ENCODE data around the gene CDC42EP2.

CDC42EP2 gene

GRCh38 chr11:65314501-65315203 is at the start of gene CDC42EP2:
CDC42EP2 (plus strand) TSS chr11:65314866; CDS start chr11:65320899, 6,033 bp downstream.
- H3K4me1 ChIP-seq (ENCODE audit: insufficient read depth, low read length), result peaks cover 25% of the 10 kb centered on the region; the same call in 1 of the 2 replicates
- no peaks in the 10 kb centered on the region for H3K36me3 ChIP-seq (ENCODE audit: insufficient read depth, low read length)
- H3K9ac ChIP-seq (ENCODE audit: low read depth, low read length), result peak within 1 kb of the TSS; percentile 76
- H3K9me3 ChIP-seq (ENCODE audit: control insufficient read depth, insufficient read depth, low read length), result no peaks in the 10 kb centered on the region

GRCh38 chr11:65266210-65266609 is 48.5 kb upstream of the CDC42EP2 start:
- no peak overlapping the region for H3K9ac ChIP-seq (ENCODE audit: low read depth, low read length)
- no peaks in the 10 kb centered on the region for H3K4me1 ChIP-seq (ENCODE audit: insufficient read depth, low read length)
- H3K36me3 ChIP-seq (ENCODE audit: insufficient read depth, low read length), result peaks cover 16% of the 10 kb centered on the region
- H3K9me3 ChIP-seq (ENCODE audit: control insufficient read depth, insufficient read depth, low read length), result no peaks in the 10 kb centered on the region

- Histone ChIP-seq H3K36me3 (ENCODE audit: insufficient read depth, low read length) (peaks cover 14% of the 10 kb centered on the region), H3K4me1 (ENCODE audit: insufficient read depth, low read length) (no peaks in the 10 kb centered on the region; the same call in 1 of the 2 replicates), H3K9me3 (ENCODE audit: control insufficient read depth, insufficient read depth, low read length) (no peaks in the 10 kb centered on the region), H3K9ac (ENCODE audit: low read depth, low read length) (no peak overlapping the region)
Observed at GRCh38 chr11:65274735-65275682, 39.7 kb upstream of the CDC42EP2 start.

DNA sequence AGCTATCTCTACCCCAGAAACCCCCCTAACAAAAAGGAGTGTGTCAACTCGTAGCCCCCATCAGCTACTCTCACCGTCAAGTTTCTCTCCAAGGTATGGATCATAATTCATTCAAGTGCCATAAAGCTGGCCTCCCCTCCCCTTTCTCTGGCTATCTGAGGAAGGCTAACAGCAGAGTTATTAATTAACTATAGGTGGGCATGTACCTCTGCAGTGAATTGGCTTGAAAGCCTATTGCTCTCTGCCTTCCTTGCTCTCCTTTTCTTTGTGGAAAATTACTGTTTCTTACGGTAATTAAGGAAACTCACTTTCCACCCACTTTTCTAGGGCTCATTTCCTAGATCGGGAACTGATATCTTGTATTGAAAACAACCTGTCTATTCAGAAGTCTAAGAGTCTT is 38.8 kb upstream of the CDC42EP2 start:
- Histone ChIP-seq H3K36me3 (ENCODE audit: insufficient read depth, low read length) (peaks cover 19% of the 10 kb centered on the region), H3K9ac (ENCODE audit: low read depth, low read length) (no peak overlapping the region), H3K4me1 (ENCODE audit: insufficient read depth, low read length) (no peaks in the 10 kb centered on the region; the same call in 1 of the 2 replicates), H3K9me3 (ENCODE audit: control insufficient read depth, insufficient read depth, low read length) (no peaks in the 10 kb centered on the region)

DNA sequence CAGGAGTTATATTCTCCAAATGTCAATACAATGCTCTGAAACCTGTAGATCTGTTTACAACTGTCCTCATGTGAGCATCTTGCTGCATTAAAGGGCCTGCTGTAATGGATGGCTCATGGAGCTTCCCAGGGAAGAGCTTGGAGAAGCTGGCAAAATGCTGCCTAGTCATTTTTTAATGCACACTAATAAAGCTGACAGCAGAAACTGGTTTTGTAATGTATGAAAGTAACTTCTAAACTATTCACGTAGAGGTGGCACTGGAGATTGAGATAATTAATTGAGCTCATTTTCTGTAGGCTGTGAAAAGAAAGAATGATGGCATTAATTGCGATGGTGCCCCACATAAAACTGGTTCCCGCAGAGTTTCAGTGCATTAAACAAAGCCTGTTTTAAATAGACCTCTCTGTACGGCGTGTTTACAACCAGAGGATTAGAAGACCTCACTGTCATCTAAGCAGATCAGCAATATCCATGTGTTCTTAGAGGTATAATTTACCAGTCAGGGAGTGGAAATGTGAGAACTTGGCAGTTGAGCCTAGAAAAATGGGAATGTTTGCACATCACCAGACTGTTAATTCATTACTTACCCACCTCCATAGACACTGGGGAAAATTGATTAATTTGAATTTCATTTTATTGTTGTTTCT is 36.9 kb upstream of the CDC42EP2 start:
- Histone ChIP-seq H3K4me1 (ENCODE audit: insufficient read depth, low read length) (no peaks in the 10 kb centered on the region; the same call in 1 of the 2 replicates), H3K36me3 (ENCODE audit: insufficient read depth, low read length) (peaks cover 34% of the 10 kb centered on the region)

DNA sequence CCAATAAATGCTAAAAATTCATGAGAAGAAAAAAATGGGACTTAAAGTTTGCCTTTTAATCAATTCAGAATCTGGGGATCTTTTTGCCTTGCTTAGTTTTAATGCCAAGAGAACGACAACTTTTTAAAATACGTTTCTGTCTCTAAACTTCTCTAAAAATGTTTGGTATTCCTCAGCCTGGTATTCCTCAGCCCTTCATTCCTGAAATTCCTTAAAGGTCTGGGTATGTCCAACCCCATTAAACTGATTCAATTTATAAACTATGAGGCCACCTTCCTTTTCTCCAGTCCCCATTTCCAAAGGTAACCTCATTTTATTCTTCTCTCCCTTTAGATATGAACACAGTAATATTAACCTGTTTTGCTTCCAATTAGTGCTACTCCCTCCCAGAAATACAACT is 36.3 kb upstream of the CDC42EP2 start:
- H3K36me3 ChIP-seq (ENCODE audit: insufficient read depth, low read length), result peaks cover 38% of the 10 kb centered on the region
- no peak overlapping the region for H3K9ac ChIP-seq (ENCODE audit: low read depth, low read length)
- no peaks in the 10 kb centered on the region; the same call in 1 of the 2 replicates for H3K4me1 ChIP-seq (ENCODE audit: insufficient read depth, low read length)

More for the DNA sequence above, 36.9 kb upstream of the CDC42EP2 start:
- no peak overlapping the region for H3K9ac ChIP-seq (ENCODE audit: low read depth, low read length)
- no peaks in the 10 kb centered on the region for H3K9me3 ChIP-seq (ENCODE audit: control insufficient read depth, insufficient read depth, low read length)

GRCh38 chr11:65279279-65279678 is 35.4 kb upstream of the CDC42EP2 start:
- peaks cover 38% of the 10 kb centered on the region for H3K36me3 ChIP-seq (ENCODE audit: insufficient read depth, low read length)
- no peak overlapping the region for H3K9ac ChIP-seq (ENCODE audit: low read depth, low read length)
- H3K4me1 ChIP-seq (ENCODE audit: insufficient read depth, low read length), result no peaks in the 10 kb centered on the region; the same call in 1 of the 2 replicates

More for the DNA sequence above, 36.3 kb upstream of the CDC42EP2 start:
- no peaks in the 10 kb centered on the region for H3K9me3 ChIP-seq (ENCODE audit: control insufficient read depth, insufficient read depth, low read length)

DNA sequence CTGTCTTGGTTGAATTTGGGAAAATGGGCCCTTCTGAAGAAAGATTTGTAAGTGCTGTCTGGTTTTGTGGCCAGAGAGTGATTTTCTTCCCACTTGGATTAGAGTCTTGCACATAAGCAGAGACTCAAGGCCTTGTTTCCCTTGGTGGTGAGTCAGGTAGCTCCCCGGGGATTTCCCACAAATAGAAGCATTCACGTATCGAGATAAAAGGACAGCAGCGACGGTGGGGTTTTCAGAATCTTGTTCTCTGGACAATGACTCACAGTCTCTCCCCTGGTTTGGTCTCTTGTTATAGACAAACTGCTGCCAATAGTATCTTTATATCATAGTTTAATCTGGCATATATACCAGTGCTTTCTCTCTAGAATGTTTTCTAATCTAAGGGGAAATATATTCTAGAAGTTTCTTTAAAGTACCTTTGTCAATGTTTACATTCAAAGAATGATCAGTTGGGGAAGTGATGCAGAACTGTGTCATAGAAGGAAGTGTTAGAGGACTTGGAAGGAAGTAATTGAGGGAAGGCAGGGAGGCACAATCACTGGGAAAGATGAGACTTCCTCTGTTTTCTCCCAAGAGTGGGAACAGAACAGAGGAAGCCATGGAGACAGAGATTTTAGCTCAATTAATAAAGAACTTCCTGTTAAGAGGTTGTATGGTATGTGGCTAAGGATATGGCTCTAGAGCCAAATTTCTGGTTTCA is 34.8 kb upstream of the CDC42EP2 start:
- H3K4me1 ChIP-seq (ENCODE audit: insufficient read depth, low read length), result no peaks in the 10 kb centered on the region; the same call in 1 of the 2 replicates
- H3K36me3 ChIP-seq (ENCODE audit: insufficient read depth, low read length), result peaks cover 42% of the 10 kb centered on the region
- no peaks in the 10 kb centered on the region for H3K9me3 ChIP-seq (ENCODE audit: control insufficient read depth, insufficient read depth, low read length)
- H3K9ac ChIP-seq (ENCODE audit: low read depth, low read length), result no peak overlapping the region

More at GRCh38 chr11:65279279-65279678, 35.4 kb upstream of the CDC42EP2 start:
- no peaks in the 10 kb centered on the region for H3K9me3 ChIP-seq (ENCODE audit: control insufficient read depth, insufficient read depth, low read length)

GRCh38 chr11:65280646-65281045 is 34.0 kb upstream of the CDC42EP2 start:
- Histone ChIP-seq H3K9ac (ENCODE audit: low read depth, low read length) (no peak overlapping the region), H3K9me3 (ENCODE audit: control insufficient read depth, insufficient read depth, low read length) (no peaks in the 10 kb centered on the region), H3K36me3 (ENCODE audit: insufficient read depth, low read length) (peaks cover 42% of the 10 kb centered on the region), H3K4me1 (ENCODE audit: insufficient read depth, low read length) (no peaks in the 10 kb centered on the region; the same call in 1 of the 2 replicates)

GRCh38 chr11:65286686-65287085 is 28.0 kb upstream of the CDC42EP2 start:
- Histone ChIP-seq H3K4me1 (ENCODE audit: insufficient read depth, low read length) (peaks cover 6% of the 10 kb centered on the region; the same call in 1 of the 2 replicates), H3K9me3 (ENCODE audit: control insufficient read depth, insufficient read depth, low read length) (no peaks in the 10 kb centered on the region), H3K9ac (ENCODE audit: low read depth, low read length) (no peak overlapping the region), H3K36me3 (ENCODE audit: insufficient read depth, low read length) (peaks cover 38% of the 10 kb centered on the region)

- Histone ChIP-seq H3K9ac (ENCODE audit: low read depth, low read length) (no peak overlapping the region), H3K36me3 (ENCODE audit: insufficient read depth, low read length) (peaks cover 33% of the 10 kb centered on the region), H3K4me1 (ENCODE audit: insufficient read depth, low read length) (peaks cover 13% of the 10 kb centered on the region; the same call in 1 of the 2 replicates), H3K9me3 (ENCODE audit: control insufficient read depth, insufficient read depth, low read length) (no peaks in the 10 kb centered on the region)
Observed at GRCh38 chr11:65287601-65288000, 27.1 kb upstream of the CDC42EP2 start.

- peaks cover 13% of the 10 kb centered on the region; the same call in 1 of the 2 replicates for H3K4me1 ChIP-seq (ENCODE audit: insufficient read depth, low read length)
- no peaks in the 10 kb centered on the region for H3K9me3 ChIP-seq (ENCODE audit: control insufficient read depth, insufficient read depth, low read length)
- H3K9ac ChIP-seq (ENCODE audit: low read depth, low read length), result no peak overlapping the region
- peaks cover 38% of the 10 kb centered on the region for H3K36me3 ChIP-seq (ENCODE audit: insufficient read depth, low read length)
Observed at GRCh38 chr11:65288706-65289536, 25.7 kb upstream of the CDC42EP2 start.

All from ES-I3 (cell line).